ENCODE data around the gene CCDC192. TPM values are rescaled to one million over a fixed set of nuclear protein-coding genes. Genes with fewer than 3 reads are reported as not detected.

The CCDC192 gene
- total RNA-seq, 1 donor from 2014 or later = not detected

GRCh38 chr5:127834554-127834953 is 131.4 kb downstream of the CCDC192 start:
- Histone ChIP-seq H2AFZ (ENCODE audit: low read depth, low read length) (no peak overlapping the region), H3K36me3 (ENCODE audit: insufficient read depth, low read length) (no peaks in the 10 kb centered on the region), H3K4me3 (ENCODE audit: insufficient read depth, low read depth, low read length) (no peak overlapping the region), H3K9ac (ENCODE audit: low read length) (no peak overlapping the region), H4K20me1 (ENCODE audit: insufficient read depth, low read length) (no peaks in the 10 kb centered on the region), H3K27ac (ENCODE audit: low read depth, low read length) (no peak overlapping the region), H3K9me3 (ENCODE audit: insufficient read depth, low read depth, low read length) (peaks cover 3% of the 10 kb centered on the region), H3K79me2 (ENCODE audit: insufficient read depth, low read length) (no peaks in the 10 kb centered on the region), H3K4me2 (ENCODE audit: low read length) (no peak overlapping the region), H3K27me3 (ENCODE audit: insufficient read depth, low read length) (no peaks in the 10 kb centered on the region), H3K4me1 (ENCODE audit: insufficient read depth, low read length) (peaks cover 3% of the 10 kb centered on the region)
- H3K36me3 Mint-ChIP-seq (ENCODE audit: low read depth, unreplicated experiment) = no peaks in the 10 kb centered on the region
- FAIRE-seq (no peak), DNase-seq (ENCODE audit: low read depth) (peak; percentile 6)
- peaks cover 11% of the 10 kb centered on the region for H3K4me1 Mint-ChIP-seq (ENCODE audit: low read depth, unreplicated experiment)
- peaks cover 2% of the 10 kb centered on the region for H3K9me3 Mint-ChIP-seq (ENCODE audit: unreplicated experiment)
- TF ChIP-seq CTCF (IDR thresholded peaks at IDR 0.05; ENCODE audit: insufficient read depth, low read depth, low read length) = no peak
- TF ChIP-seq EZH2 (IDR thresholded peaks at IDR 0.05; ENCODE audit: insufficient read depth, low read length) = no peak
- H3K4me3 Mint-ChIP-seq (ENCODE audit: unreplicated experiment) = no peak overlapping the region
- no peak overlapping the region for H3K27ac Mint-ChIP-seq (ENCODE audit: unreplicated experiment)
- no peaks in the 10 kb centered on the region for H3K27me3 Mint-ChIP-seq (ENCODE audit: low read depth, unreplicated experiment)

- no peak overlapping the region for H3K4me3 Mint-ChIP-seq (ENCODE audit: unreplicated experiment)
Observed at GRCh38 chr5:127838661-127839060, 135.5 kb downstream of the CCDC192 start.

More at GRCh38 chr5:127838661-127839060, 135.5 kb downstream of the CCDC192 start:
- H3K9me3 ChIP-seq (ENCODE audit: insufficient read depth, low read depth, low read length) = peaks cover 3% of the 10 kb centered on the region
- no peak overlapping the region for H3K9ac ChIP-seq (ENCODE audit: low read length)
- peak overlapping the region; percentile 58 for H2AFZ ChIP-seq (ENCODE audit: low read depth, low read length)
- H3K79me2 ChIP-seq (ENCODE audit: insufficient read depth, low read length) = no peaks in the 10 kb centered on the region
- no peaks in the 10 kb centered on the region for H3K27me3 ChIP-seq (ENCODE audit: insufficient read depth, low read length)
- no peaks in the 10 kb centered on the region for H4K20me1 ChIP-seq (ENCODE audit: insufficient read depth, low read length)
- peak overlapping the region; percentile 28 for H3K27ac Mint-ChIP-seq (ENCODE audit: unreplicated experiment)
- H3K4me1 ChIP-seq (ENCODE audit: insufficient read depth, low read length) = peaks cover 3% of the 10 kb centered on the region
- peak; percentile 45 for FAIRE-seq
- DNase-seq (ENCODE audit: low read depth) = no peak
- no peak overlapping the region for H3K4me2 ChIP-seq (ENCODE audit: low read length)
- TF ChIP-seq EZH2 (IDR thresholded peaks at IDR 0.05; ENCODE audit: insufficient read depth, low read length) = no peak
- no peak for TF ChIP-seq CTCF (IDR thresholded peaks at IDR 0.05; ENCODE audit: insufficient read depth, low read depth, low read length)
- no peaks in the 10 kb centered on the region for H3K27me3 Mint-ChIP-seq (ENCODE audit: low read depth, unreplicated experiment)
- H3K4me1 Mint-ChIP-seq (ENCODE audit: low read depth, unreplicated experiment) = peaks cover 6% of the 10 kb centered on the region
- no peak overlapping the region for H3K4me3 ChIP-seq (ENCODE audit: insufficient read depth, low read depth, low read length)
- no peaks in the 10 kb centered on the region for H3K36me3 Mint-ChIP-seq (ENCODE audit: low read depth, unreplicated experiment)
- no peak overlapping the region for H3K27ac ChIP-seq (ENCODE audit: low read depth, low read length)
- H3K36me3 ChIP-seq (ENCODE audit: insufficient read depth, low read length) = no peaks in the 10 kb centered on the region
- H3K9me3 Mint-ChIP-seq (ENCODE audit: unreplicated experiment) = peaks cover 2% of the 10 kb centered on the region

Data from astrocyte (in vitro differentiated cells and primary cell).